ENCODE measurements around the gene TAPT1. TPM values are rescaled to one million over a fixed set of nuclear protein-coding genes. Genes with fewer than 3 reads are reported as not detected.

TAPT1 gene
- total RNA-seq, 1 experiment from 2014 or later, result 23.7 TPM

GRCh38 chr4:16117164-16117563 is 109.1 kb downstream of the TAPT1 start:
- Mint-ChIP-seq H3K36me3 (ENCODE audit: insufficient read depth, unreplicated experiment) (no peaks in the 10 kb centered on the region), H3K27me3 (ENCODE audit: insufficient read depth, unreplicated experiment) (no peaks in the 10 kb centered on the region), H3K9me3 (ENCODE audit: unreplicated experiment) (no peaks in the 10 kb centered on the region), H3K4me1 (ENCODE audit: low read depth, unreplicated experiment) (no peaks in the 10 kb centered on the region), H3K27ac (ENCODE audit: unreplicated experiment) (no peak overlapping the region), H3K4me3 (ENCODE audit: unreplicated experiment) (no peak overlapping the region)
- Histone ChIP-seq H3K9me3 (no peaks in the 10 kb centered on the region), H3K36me3 (ENCODE audit: control insufficient read depth, insufficient read depth, low read length) (no peaks in the 10 kb centered on the region; the same call in 1 of the 2 replicates), H3K4me1 (no peaks in the 10 kb centered on the region; the same call in 1 of the 2 replicates), H3K27me3 (replicated peaks; ENCODE audit: control insufficient read depth, insufficient read depth, low read length) (no peaks in the 10 kb centered on the region), H3K4me3 (ENCODE audit: low read depth, low read length) (no peak overlapping the region)
- no peak for DNase-seq
- intact Hi-C loops (cut with micrococcal nuclease; ENCODE audit: unreplicated experiment), result no loop called here
- POLR2A ChIA-PET, result no interaction called here
- TF ChIP-seq CTCF (IDR thresholded peaks at IDR 0.05; ENCODE audit: insufficient read depth in 1 of 2, low read depth in 1 of 2, low read length in 1 of 2, severe bottlenecking in 1 of 2, unreplicated experiment in 1 of 2), result no peak
- CTCF ChIA-PET, result no interaction called here
- no TSS peak for BruUV-seq (replicated peaks)

- Histone ChIP-seq H3K4me1 (peaks cover 5% of the 10 kb centered on the region), H3K9me3 (no peaks in the 10 kb centered on the region), H3K4me3 (ENCODE audit: low read depth, low read length) (no peak overlapping the region), H3K27me3 (replicated peaks; ENCODE audit: control insufficient read depth, insufficient read depth, low read length) (no peaks in the 10 kb centered on the region), H3K36me3 (ENCODE audit: control insufficient read depth, insufficient read depth, low read length) (no peaks in the 10 kb centered on the region; the same call in 1 of the 2 replicates)
- ChIA-PET POLR2A (no interaction called here), CTCF (no interaction called here)
- no peak for DNase-seq
- H3K4me1 Mint-ChIP-seq (ENCODE audit: low read depth, unreplicated experiment), result peaks cover 4% of the 10 kb centered on the region
- no peak for TF ChIP-seq CTCF (IDR thresholded peaks at IDR 0.05; ENCODE audit: insufficient read depth in 1 of 2, low read depth in 1 of 2, low read length in 1 of 2, severe bottlenecking in 1 of 2, unreplicated experiment in 1 of 2)
- no peaks in the 10 kb centered on the region for H3K27me3 Mint-ChIP-seq (ENCODE audit: insufficient read depth, unreplicated experiment)
- no TSS peak for BruUV-seq (replicated peaks)
- intact Hi-C loops (cut with micrococcal nuclease; ENCODE audit: unreplicated experiment), result no loop called here
- no peak overlapping the region for H3K4me3 Mint-ChIP-seq (ENCODE audit: unreplicated experiment)
- H3K36me3 Mint-ChIP-seq (ENCODE audit: insufficient read depth, unreplicated experiment), result no peaks in the 10 kb centered on the region
- no peaks in the 10 kb centered on the region for H3K9me3 Mint-ChIP-seq (ENCODE audit: unreplicated experiment)
- H3K27ac Mint-ChIP-seq (ENCODE audit: unreplicated experiment), result no peak overlapping the region
Observed at GRCh38 chr4:16116493-16116990, 109.7 kb downstream of the TAPT1 start.

- no peak overlapping the region for H3K4me3 ChIP-seq (ENCODE audit: low read depth, low read length)
- BruUV-seq (replicated peaks), result no TSS peak
- no peak overlapping the region for H3K4me3 Mint-ChIP-seq (ENCODE audit: unreplicated experiment)
- no peaks in the 10 kb centered on the region for H3K9me3 ChIP-seq
- H3K9me3 Mint-ChIP-seq (ENCODE audit: unreplicated experiment), result no peaks in the 10 kb centered on the region
- peaks cover 7% of the 10 kb centered on the region for H3K4me1 Mint-ChIP-seq (ENCODE audit: low read depth, unreplicated experiment)
- H3K27ac Mint-ChIP-seq (ENCODE audit: unreplicated experiment), result no peak overlapping the region
- TF ChIP-seq CTCF (IDR thresholded peaks at IDR 0.05; ENCODE audit: insufficient read depth in 1 of 2, low read depth in 1 of 2, low read length in 1 of 2, severe bottlenecking in 1 of 2, unreplicated experiment in 1 of 2), result no peak
- ChIA-PET POLR2A (no interaction called here), CTCF (no interaction called here)
- no peaks in the 10 kb centered on the region for H3K36me3 Mint-ChIP-seq (ENCODE audit: insufficient read depth, unreplicated experiment)
- no peaks in the 10 kb centered on the region for H3K27me3 Mint-ChIP-seq (ENCODE audit: insufficient read depth, unreplicated experiment)
- no peaks in the 10 kb centered on the region for H3K27me3 ChIP-seq (replicated peaks; ENCODE audit: control insufficient read depth, insufficient read depth, low read length)
- peaks cover 10% of the 10 kb centered on the region for H3K4me1 ChIP-seq
- intact Hi-C loops (cut with micrococcal nuclease; ENCODE audit: unreplicated experiment), result no loop called here
- no peak for DNase-seq
- no peaks in the 10 kb centered on the region; the same call in 1 of the 2 replicates for H3K36me3 ChIP-seq (ENCODE audit: control insufficient read depth, insufficient read depth, low read length)
Observed at GRCh38 chr4:16116019-16116418, 110.3 kb downstream of the TAPT1 start.
